Pons (tissue), 1 donor: Measurements from ENCODE around the gene TMEM209.
A peak's percentile ranks its signal among the peaks of the same experiment; 100 is the strongest.

Experiments used
- DNase-seq: peaks from one replicate; pipeline ENCODE4 v3.0.0-alpha.2; 2016; ENCODE audit warnings: low spot score

TMEM209 gene

DNA sequence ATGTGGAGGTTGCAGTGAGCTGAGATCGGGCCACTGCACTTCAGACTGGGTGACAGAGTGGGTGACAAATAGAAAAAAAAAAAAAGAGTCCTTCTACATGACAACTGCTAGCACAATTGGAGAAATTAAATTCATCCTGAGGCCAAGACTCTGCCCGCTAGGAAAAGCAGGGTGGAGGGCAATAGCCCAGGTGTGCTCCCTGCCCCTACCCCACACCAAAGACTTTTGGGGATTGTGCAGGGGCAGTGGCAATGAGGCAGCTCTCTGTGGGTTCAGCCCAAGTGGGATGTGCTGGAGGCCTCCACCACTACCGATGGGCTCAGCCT lies 61.3 kb downstream of the TMEM209 start:
- no peak for DNase-seq

DNA sequence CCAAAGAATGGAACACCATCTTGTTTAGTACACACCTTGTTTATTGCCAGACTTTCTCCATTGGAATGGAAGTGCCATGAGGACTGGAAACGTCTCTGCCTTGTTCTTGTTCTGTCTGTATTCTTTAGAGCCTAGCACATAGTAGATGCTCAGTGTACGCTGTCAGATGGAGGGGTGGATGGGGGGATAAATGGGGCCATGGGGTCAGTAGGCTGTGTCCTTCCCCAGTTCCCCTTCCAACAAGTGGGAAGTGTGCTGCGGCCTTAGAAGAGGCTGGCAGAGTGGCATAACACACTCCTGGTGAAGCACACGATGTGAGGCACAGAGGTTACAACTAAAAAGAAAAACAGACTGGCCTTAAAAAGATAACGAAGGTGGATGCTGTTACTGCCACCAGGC lies 61.9 kb downstream of the TMEM209 start:
- no peak for DNase-seq

DNA sequence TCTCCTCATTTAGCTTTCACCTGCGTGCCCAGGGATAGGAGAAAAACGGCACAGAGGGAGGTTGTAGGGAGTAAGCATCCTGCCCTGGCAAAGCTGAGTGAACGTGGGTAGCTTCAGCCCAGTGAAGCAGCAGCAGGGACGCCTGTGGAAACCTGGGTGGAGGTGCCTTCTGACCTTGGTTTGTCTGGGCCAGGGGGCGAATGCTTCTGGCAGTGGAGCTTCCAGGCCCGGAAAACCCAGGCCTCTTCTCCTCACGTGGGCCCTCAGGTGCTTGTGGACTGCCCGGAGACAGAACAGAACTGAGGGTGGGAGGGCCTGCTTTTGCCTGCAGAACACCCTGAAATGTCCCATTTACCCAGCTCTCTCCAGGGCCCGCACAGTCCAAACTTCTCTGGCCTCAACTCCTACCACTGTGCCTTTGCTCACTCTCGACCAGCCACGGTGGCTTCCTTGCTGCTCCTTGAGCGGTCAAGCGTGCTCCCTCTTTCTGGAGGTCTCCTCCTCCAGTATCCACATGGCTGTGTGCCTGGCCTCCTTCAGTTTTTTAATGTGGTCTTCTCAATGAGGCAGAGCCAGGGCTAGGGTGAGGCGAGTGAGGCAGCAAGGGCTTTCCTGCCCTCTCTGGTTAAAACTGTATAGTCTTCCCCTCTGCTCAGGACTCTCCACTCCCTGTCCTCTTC lies 62.4 kb downstream of the TMEM209 start:
- no peak for DNase-seq

DNA sequence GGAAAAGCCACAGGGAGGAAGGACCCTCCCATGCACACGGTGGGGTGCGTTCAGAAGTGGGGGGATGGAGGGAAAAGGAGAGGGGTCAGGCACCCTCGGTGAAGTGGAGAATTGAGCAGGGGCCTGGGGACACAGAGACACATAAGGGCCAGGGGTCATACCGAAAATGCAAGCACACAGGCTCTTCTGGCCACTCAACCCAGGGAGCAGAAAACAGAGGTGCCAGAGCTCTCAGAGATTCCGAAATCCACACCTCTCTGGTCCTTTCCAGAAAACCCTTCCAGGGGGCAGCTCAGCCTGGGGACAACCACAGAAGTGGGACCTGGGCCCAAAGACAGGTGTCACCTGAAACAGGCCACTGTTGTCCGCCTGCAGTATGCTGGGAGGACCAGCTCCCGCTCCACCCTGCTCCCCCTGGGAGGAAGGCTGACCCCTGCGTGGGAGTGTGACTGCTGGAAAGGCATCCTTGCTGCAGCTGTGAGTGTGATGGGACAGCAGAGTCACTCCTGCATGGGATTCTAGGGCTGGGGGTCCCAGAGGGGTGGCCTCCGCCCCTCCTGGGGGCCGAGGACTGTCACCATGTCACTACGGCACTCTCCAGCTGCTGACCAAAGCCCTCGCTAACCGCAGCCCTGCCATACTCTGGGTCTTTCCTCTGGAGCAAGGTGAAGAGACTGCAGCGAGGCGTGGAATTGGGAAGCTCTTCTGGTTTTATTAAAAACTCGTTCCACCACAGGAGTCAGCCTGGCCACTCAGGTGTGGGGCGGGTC lies 63.1 kb downstream of the TMEM209 start:
- DNase-seq: no peak

DNA sequence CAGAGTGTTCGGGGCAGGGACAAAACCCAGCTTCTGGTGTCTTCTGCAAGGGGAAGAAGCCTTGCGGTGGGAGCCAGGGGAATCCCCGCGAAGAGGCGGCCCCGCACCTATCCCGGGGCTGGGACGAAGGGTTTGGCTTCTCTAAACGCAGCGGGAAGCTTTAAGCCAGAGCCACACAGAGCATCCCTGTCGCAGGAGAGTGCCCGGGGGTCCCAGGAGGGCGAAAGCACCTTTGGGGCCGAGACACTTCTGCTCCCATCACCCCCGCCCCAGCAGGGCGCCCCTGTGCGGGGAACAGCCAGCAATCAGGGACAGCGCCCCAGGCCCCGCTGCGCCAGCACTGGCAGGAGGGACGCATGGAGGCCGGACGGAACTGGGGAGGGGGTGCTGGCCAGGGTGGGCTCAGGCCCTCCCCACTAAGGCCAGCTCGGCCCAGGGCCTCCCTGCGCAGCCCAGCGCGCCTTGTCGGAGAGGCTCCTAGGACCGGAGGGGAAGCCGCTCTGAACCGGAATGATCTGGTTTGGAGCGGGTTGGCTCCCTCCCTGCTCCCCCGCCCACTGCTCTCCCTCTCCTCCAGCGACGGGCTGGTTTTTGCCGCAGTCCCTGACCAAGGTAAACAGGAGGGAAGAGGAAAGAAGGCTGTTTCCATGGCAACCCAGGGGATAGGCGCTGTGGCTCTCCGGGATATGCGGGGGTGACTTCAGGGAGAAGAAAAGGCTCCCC lies 63.9 kb downstream of the TMEM209 start:
- peak; percentile 34 for DNase-seq

DNA sequence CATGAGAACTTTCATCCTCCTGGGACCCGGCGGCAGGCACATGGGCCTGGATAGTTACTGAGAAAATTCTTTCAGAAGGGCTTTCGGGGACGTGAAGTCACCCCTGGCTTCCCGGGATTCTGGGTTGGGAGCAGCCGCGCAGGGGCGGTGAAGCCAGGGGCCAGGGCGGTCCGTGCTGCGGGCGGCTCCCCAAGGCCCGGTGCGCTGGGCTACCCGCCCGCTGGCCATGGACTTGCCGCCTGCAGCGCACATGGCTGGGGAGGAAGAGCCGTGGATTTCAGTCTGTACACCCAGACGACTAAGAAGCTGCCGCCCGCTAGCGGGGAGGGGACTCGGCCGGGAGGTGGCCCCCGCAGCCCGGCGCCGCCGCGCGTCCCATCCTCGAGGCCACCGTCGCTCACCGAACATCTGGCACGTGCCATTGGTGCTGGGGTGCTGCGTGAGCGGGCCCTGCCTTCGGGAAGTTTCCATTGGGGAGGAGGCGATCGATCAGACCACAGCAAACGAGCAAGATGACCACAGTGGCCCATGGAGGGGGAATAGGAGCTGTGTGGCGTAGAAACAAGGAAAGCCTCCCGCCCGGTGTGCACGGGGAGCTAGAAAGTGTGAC lies 64.5 kb downstream of the TMEM209 start:
- no peak for DNase-seq

DNA sequence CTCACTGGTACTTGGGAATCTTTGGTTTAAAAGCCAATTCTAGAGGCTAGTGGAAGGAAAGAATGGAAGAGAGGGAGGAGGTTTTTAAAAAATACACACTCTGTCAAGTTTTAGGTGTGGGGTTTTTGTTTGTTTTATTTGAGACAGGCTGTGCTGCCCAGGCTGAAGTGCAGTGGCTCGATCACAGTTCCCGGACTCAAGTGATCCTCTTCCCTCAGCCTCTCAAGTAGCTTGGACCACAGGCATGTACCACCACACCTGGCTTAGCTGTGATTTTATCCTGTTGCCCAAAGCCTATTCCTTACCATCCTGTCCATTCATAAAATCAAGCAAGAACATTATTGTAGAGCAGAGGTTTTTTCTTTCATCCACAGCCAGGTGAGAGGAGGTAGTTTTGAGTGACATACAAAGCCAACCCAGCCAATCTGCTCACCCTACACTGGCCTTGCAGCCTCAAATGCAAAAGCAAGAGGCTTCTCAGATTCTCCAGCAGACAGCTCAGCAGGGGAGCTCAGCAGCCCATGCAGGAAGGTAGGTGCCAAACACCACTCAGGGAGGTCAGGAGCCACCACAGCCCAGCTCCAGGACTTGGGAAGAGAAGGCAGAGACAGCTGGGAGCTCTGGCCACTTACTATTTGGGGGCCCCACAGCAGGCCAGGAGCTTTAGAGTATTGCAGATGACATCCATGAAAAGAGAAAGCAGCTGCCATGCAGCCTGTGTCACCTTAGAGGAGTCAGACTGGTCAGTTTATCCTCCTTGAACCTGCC lies 65.8 kb downstream of the TMEM209 start:
- DNase-seq: no peak

DNA sequence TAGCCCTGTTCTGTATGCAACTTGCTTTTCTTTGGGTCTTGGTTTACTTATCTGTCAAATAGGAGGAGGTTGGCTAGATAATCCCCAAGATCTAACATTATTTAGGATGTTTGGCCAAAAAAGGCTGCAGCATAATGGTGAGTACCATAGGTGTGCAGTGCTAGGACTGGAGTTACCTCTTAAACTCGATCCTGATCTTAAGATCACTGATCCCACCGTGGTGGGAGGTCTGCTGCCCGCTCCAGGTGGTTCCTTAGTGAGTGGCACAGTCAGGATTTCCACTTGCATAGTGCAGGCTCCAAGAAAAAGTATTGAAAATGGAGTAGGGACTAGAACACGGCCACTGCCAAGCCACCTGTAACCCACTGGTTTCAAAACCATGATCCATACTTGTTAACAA lies 68.0 kb downstream of the TMEM209 start:
- DNase-seq: no peak

DNA sequence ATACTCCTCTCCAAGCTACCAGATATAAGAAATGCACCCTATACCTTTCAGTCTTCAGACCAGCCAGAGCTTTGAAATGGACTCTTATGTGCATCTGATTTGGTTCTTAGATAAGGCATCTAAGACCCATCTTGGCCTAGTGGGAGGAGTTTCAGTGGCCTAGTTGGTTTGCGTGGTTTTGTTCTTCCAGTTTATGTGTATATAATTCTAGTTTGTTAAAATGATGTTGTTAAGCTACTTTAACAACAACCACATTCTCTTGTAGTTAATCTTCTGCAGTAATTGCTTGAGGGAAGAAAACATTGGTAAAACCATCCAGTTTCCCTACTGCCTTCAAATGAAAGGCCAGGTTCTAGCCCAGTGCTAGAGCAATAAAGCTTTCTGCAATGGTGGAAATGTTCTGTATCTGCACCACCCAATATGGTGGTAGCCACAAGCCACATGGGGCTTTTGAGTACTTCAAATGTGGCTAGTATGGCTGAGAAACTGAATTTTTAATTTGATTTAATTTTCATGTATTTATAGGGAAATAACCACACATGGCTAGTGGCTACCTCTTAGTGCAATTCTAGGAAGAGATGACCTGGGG lies 68.5 kb downstream of the TMEM209 start:
- DNase-seq: no peak

DNA sequence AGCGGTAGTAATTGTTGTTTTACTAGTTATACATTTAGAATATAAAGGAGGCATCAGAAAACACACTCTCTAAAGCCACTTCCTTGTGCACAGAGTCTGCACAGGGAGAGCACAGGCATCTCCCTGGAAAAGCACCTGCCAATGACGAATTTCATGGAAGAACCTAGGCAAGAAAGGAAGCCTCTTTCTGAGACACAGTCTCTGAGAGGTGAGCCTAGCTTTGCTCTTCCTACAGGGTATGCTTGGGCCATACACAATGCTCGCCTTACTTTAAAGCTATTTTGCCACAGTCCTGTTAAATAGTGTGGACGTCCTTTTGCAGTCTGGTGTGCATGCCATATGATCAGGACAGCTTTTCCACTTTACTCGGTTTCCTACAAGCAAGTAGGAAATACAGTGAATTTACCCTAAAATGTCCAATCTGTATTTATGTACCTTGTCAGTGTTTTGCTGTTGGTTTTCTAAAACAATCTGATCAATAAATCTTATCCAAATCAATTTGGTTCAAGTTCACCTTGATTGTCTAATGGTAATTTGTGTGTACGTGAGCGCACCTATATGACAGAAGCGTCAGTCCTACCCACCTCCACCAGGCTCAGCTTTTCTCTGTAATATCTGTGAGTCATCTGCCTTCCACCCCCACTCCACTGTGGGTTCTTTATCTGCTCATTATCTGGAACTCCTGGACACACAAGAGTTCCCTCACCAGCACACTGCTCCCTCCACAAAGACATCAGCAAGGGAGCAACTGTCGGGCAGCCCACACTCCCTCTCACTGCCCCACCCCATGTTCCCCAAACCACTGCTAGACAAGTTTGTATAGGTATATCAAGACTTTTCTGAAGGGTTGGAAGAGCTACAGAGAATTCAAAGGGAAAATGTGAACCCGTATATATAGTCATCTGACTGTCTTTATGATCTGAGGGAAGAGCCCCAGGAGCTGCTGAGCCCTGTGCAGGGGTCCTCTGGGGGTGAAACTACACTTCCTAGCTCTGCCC lies 69.7 kb downstream of the TMEM209 start:
- DNase-seq: no peak

DNA sequence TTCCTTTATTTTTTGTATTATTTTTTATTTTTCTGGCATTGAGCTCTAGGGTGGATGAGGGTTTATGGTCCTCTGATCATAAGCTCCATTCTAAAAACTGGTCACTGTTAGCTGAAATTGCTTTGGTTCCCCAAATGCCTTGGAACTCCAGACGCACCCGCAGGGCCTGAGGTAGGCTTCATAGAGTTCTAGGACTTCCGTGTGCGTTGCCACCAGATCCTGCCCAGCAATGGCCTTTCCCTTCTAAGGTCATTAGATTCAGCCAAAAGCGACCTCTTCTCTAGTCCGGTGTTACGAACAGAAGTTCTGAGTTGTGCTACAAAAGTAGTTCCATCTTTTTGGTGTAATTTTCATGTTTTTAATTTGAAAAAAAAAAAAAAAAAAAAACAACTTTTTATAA lies 70.5 kb downstream of the TMEM209 start:
- no peak for DNase-seq

DNA sequence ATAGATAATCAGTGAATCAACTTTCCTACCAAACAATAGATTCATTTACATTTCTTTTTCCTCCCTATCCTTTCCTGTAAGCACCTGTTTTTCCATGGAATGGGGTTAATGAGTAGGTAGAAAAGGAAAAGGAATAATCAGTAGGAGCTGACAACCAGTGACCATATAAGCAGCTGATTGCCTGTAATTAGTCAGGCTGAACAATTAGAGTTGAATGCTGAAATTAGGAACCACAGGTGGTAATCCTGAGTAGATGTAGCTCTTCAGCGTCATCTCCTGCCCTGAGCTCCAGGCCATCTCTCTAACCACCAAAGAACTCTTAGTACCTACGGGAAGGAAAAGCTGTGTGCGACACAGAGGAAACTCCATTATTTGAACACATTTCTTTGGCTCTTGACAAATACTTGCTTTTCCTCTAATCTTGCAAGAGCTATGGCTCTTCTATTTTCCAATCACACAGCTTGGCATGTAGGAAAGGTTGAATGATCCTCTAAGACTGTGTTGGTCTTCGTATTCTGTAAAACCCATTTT lies 71.0 kb downstream of the TMEM209 start:
- no peak for DNase-seq

DNA sequence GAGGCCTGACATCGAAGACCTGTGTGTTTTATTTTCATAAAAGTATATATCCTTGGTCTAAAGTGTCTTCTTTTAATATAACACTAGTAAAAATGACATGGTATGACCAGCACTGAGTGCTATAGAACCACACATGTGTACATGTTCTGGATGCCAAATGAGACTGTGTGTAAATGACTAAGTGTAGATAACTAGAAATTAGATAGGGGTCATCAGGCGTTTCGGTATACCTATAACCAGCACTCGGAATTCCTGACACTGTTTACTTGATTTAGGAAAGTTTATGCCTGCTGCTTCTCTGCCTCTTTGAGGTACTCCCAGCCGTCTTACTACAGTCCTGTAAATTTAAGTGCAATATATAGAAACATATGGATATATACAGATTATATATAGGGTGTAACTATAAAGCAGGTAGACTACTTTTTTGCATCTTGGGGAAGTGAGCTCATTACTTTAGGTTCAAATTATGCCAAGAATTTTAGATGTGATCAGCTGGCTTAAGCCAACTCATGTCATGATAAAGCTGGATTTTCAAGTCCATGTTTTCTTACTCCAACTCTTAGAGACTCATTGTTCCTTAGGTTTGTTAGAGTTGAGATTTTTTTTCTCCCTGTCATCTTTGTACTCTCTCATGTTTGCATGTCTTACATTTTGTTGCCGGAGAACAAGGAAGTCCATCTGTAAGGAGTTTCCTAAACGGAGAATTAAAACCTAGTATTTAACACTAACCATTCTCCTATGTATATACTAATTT lies 72.0 kb downstream of the TMEM209 start:
- no peak for DNase-seq

DNA sequence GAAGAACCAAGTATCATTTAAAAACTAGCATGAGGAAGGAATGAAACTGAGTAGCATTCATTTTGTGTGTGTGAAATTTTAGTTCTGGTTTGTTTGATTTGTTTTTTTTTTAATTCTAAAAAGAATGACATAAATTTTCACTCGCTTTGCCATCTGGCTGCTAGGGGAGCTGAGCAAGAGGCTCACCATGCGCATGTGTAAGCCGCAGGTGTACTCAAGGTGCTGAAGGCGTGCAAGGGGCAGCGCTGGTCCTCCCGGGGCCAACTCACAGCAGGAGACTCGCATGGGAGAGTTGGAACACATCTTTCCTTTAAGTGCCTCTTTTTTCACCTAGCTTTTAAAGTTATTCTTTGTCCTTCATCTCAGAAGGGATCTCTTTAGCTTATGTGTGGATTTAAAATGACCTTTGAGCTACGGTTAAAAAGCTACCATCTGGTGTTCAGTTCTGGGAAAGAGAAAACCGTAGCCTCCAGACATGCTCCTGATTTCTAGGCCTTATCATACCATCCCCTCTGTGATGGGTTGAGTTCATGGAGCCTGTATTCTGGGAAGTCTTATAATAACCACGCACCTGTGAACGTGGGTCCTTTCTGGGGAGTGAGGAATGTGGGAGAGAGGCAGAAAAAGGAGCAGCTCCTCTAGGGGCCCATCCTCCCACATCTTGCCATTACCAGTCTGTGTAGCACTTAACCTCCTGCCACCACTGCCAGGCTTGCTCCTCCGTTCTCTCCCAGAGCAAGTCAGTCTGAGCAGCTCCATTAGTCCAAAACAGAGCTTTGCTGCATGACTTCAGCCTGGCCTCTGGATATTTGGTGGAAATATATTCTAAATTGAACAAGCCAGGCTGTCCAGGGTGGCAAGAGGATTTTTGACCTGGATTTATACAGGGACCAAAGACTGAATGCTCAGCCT lies 73.0 kb downstream of the TMEM209 start:
- DNase-seq: no peak

DNA sequence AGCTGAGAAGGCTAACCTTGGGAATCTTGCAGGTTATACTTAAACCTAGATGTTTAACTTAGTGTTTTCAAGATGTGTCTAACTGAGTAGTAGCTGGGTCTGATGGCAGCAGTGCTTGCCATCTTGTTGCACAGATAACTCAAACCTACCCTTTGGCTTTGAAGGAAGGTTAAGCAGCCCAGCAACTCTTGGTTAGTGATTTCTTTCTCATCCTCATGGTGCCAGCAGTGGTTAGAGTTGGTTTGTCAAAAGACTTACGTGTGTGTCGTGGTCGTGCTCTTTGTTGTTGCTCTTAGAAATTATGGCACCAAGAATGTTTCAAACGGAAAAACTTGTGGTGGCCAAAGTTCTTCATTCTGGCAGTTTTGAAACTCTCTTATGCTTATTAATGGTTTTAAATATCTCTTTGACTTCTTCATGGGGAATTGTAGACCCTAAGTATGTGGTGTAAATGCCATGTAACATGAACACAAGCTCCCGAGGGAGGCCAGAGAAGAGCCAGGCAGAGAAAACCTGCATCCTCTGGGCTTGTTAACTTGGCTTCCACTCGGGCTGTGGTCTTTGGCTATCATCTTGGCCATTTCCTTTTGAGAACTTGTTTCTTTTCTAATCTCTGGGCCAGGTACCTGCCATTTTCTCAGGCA lies 73.9 kb downstream of the TMEM209 start:
- DNase-seq: no peak

DNA sequence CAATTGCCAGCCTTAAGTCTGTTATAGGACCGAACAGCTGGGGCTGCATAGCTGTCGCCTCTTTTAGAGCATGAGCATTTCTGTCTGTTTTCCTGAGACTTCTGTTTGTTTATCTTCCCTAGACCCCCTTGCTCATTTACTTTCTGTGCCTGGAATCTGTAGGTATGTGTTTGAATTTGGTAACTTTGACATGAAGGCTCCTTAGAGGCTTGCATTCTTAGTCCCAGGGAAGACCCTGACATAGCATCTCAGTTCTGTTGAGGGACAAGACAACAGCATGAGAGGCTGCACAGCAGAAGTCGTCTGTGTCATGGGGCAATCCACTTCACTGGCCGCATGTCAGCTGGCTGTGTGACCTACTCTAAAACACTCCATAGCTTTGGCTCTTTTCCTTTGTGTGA lies 76.2 kb downstream of the TMEM209 start:
- DNase-seq: no peak

DNA sequence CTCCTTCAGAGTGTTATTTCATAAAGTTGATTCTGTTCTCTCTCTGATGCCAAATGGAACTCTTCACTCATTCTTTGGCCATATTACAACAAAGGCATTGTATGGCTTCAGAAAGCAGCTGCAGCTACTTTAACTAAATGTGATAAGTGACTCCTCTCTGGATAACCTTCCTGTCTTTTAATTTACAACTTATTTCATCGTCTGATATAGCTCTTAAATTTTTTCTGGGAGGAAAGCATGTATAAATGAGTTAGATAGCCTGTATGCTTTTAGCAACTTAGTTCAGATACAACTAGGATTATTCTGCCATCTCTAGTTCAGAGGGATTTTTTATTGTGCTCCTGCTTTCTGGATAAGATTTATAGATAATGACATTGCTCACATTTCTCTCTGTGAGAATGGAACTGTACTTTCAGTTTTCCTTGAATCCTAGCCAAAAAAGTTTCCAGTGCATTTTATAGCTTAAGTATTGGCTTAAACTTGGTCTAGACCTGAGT lies 77.3 kb downstream of the TMEM209 start:
- no peak for DNase-seq

DNA sequence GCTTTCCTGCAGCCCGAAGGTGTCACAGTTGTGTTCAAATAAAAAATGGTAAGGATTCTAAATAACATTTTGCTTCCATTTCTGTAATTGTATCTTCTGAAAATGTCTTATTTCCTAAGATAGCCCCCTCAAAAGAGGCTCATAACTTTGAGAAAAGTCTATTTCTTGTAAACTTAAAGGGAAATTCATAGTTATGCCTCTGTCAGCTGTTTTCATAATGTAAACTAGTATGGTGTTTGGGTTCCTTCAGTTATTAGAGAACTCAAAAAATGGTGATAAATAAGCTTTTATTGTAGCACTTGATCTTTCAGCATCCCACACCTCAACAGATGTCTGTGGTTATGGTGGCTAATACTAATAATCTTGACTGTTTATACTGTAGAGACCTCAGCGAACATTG lies 77.8 kb downstream of the TMEM209 start:
- DNase-seq: no peak
